H9 (cell line): ENCODE results near the gene MICAL3. TPM values are rescaled to one million over a fixed set of nuclear protein-coding genes. Genes with fewer than 3 reads are reported as not detected.

Experiments used
- DNase-seq: peaks from one replicate; pipeline ENCODE4 v3.0.0-alpha.2; 2017
- H2AFZ ChIP-seq: one replicate; pipeline ENCODE4 v1.6.1; 2013; ENCODE audit warnings: mild to moderate bottlenecking, low read length, control low read depth, moderate library complexity
- H2AK5ac ChIP-seq: 2 replicates; pipeline ENCODE4 v1.6.1; 2013; ENCODE audit warnings: low read length, control low read depth, mixed read lengths; ENCODE audit not compliant: insufficient read length
- H2BK120ac ChIP-seq: one replicate; pipeline ENCODE4 v1.6.1; 2013; ENCODE audit warnings: low read depth, mild to moderate bottlenecking, low read length, control low read depth, inconsistent platforms; ENCODE audit not compliant: poor library complexity, severe bottlenecking
- H2BK12ac ChIP-seq: 2 replicates; pipeline ENCODE4 v1.6.1; 2013; ENCODE audit warnings: low read length, control low read depth, mixed read lengths, low read depth; ENCODE audit not compliant: insufficient read length
- H2BK15ac ChIP-seq: 2 replicates; pipeline ENCODE4 v1.6.1; 2013; ENCODE audit warnings: low read depth, low read length, control low read depth
- H2BK20ac ChIP-seq: one replicate; pipeline ENCODE4 v1.6.1; 2013; ENCODE audit warnings: low read depth, mild to moderate bottlenecking, low read length, control low read depth, inconsistent platforms; ENCODE audit not compliant: poor library complexity, severe bottlenecking
- H2BK5ac ChIP-seq: 2 replicates; pipeline ENCODE4 v1.6.1; 2013; ENCODE audit warnings: low read length, control low read depth, mixed read lengths; ENCODE audit not compliant: insufficient read length
- H3K14ac ChIP-seq: 2 replicates; pipeline ENCODE4 v1.6.1; 2013; ENCODE audit warnings: low read length, control low read depth; ENCODE audit not compliant: insufficient read depth
- H3K18ac ChIP-seq: 2 replicates; pipeline ENCODE4 v1.6.1; 2013; ENCODE audit warnings: low read depth, mild to moderate bottlenecking, mixed read lengths, low read length, control low read depth; ENCODE audit not compliant: insufficient read length
- H3K23ac ChIP-seq: 2 replicates; pipeline ENCODE4 v1.6.1; 2013; ENCODE audit warnings: low read length, control low read depth, mixed read lengths, low read depth; ENCODE audit not compliant: insufficient read length
- H3K23me2 ChIP-seq: 2 replicates; pipeline ENCODE4 v1.6.1; 2013; ENCODE audit warnings: low read depth, mild to moderate bottlenecking, mixed read lengths, low read length, control low read depth; ENCODE audit not compliant: insufficient read length, poor library complexity, severe bottlenecking
- H3K27ac ChIP-seq: 2 replicates; pipeline ENCODE4 v1.5.1; 2013; ENCODE audit warnings: low read length, control low read depth, mixed read lengths, low read depth; ENCODE audit not compliant: insufficient read length
- H3K27me3 ChIP-seq: 2 replicates; pipeline ENCODE4 v1.6.1; 2013; ENCODE audit warnings: low read length, control low read depth, inconsistent platforms; ENCODE audit not compliant: insufficient read depth
- H3K4ac ChIP-seq: 2 replicates; pipeline ENCODE4 v1.6.1; 2013; ENCODE audit warnings: low read depth, mild to moderate bottlenecking, control low read depth, inconsistent platforms, low read length, moderate library complexity
- H3K4me1 ChIP-seq: 2 replicates; pipeline ENCODE4 v1.6.1; 2013; ENCODE audit warnings: low read length, control low read depth, inconsistent platforms; ENCODE audit not compliant: insufficient read depth
- H3K4me2 ChIP-seq: 2 replicates; pipeline ENCODE4 v1.6.1; 2013; ENCODE audit warnings: low read length, control low read depth, mixed read lengths; ENCODE audit not compliant: insufficient read length, insufficient read depth
- H3K56ac ChIP-seq: 2 replicates; pipeline ENCODE4 v1.6.1; 2013; ENCODE audit warnings: low read depth, mild to moderate bottlenecking, mixed read lengths, low read length, control low read depth; ENCODE audit not compliant: insufficient read length
- H3K79me1 ChIP-seq: 2 replicates; pipeline ENCODE4 v1.6.1; 2013; ENCODE audit warnings: low read depth, mild to moderate bottlenecking, moderate library complexity, low read length, control low read depth, inconsistent platforms; ENCODE audit not compliant: insufficient read depth, poor library complexity, severe bottlenecking
- H3K79me2 ChIP-seq: 2 replicates; pipeline ENCODE4 v1.6.1; 2013; ENCODE audit warnings: low read length, control low read depth, inconsistent platforms; ENCODE audit not compliant: insufficient read depth
- H3K9ac ChIP-seq: 2 replicates; pipeline ENCODE4 v1.6.1; 2013; ENCODE audit warnings: low read length, control low read depth, mixed read lengths; ENCODE audit not compliant: insufficient read length; ENCODE audit errors: extremely low read depth
- H3K9me3 ChIP-seq: one replicate; pipeline ENCODE4 v1.6.1; 2013; ENCODE audit warnings: low read depth, low read length, inconsistent platforms; ENCODE audit not compliant: control insufficient read depth
- H3T11ph ChIP-seq: one replicate; pipeline ENCODE4 v1.6.1; 2013; ENCODE audit warnings: mild to moderate bottlenecking, low read length, control low read depth, inconsistent platforms
- H4K20me1 ChIP-seq: one replicate; pipeline ENCODE4 v1.6.1; 2013; ENCODE audit not compliant: control insufficient read depth, insufficient read length, insufficient read depth
- H4K5ac ChIP-seq: 2 replicates; pipeline ENCODE4 v1.6.1; 2013; ENCODE audit warnings: low read depth, mild to moderate bottlenecking, mixed read lengths, low read length, control low read depth; ENCODE audit not compliant: insufficient read length
- H4K8ac ChIP-seq: replicated peaks from 2 replicates; pipeline ENCODE4 v1.6.1; 2013; ENCODE audit warnings: low read length, control low read depth, mixed read lengths, low read depth; ENCODE audit not compliant: insufficient read length
- H4K91ac ChIP-seq: 2 replicates; pipeline ENCODE4 v1.6.1; 2013; ENCODE audit warnings: low read depth, mild to moderate bottlenecking, moderate library complexity, mixed read lengths, low read length, control low read depth; ENCODE audit not compliant: insufficient read length
- H3K27ac Mint-ChIP-seq, 3 experiments: 2 replicates in 2 of 3; 3 replicates in 1 of 3; pipeline ENCODE4 v1.8.0; 2020 to 2021; ENCODE audit warnings: mixed read lengths in 3 of 3, mild to moderate bottlenecking in 1 of 3, moderate library complexity in 1 of 3
- H3K27me3 Mint-ChIP-seq: 2 replicates; pipeline ENCODE4 v1.8.0; 2021; ENCODE audit warnings: low read depth, mild to moderate bottlenecking, moderate library complexity, mixed read lengths
- H3K36me3 Mint-ChIP-seq, 3 experiments: 2 replicates in 2 of 3; 3 replicates in 1 of 3; pipeline ENCODE4 v1.8.0; 2020 to 2021; ENCODE audit warnings: low read depth in 3 of 3, mixed read lengths in 3 of 3; ENCODE audit not compliant: insufficient read depth in 1 of 3
- H3K4me1 Mint-ChIP-seq, 2 experiments: 2 replicates each; pipeline ENCODE4 v1.8.0; 2020; ENCODE audit warnings: mixed read lengths in 2 of 2
- H3K4me3 Mint-ChIP-seq, 2 experiments: 2 replicates in 1 of 2; 3 replicates in 1 of 2; pipeline ENCODE4 v1.8.0; 2020 to 2021; ENCODE audit warnings: mild to moderate bottlenecking in 2 of 2, mixed read lengths in 2 of 2, moderate library complexity in 1 of 2
- H3K9me3 Mint-ChIP-seq, 2 experiments: 2 replicates in 1 of 2; 3 replicates in 1 of 2; pipeline ENCODE4 v1.8.0; 2020; ENCODE audit warnings: mild to moderate bottlenecking in 2 of 2, mixed read lengths in 2 of 2, moderate library complexity in 1 of 2
- WGBS: extraction: QIAGEN DNeasy Blood & Tissue Kit; methylation state at CpG from one replicate; pipeline ENCODE4 v1.1.7; 2013; ENCODE audit warnings: missing lambda C conversion rate, low lambda C conversion rate, mixed read lengths; ENCODE audit not compliant: insufficient read length; ENCODE audit errors: extremely low coverage; 5-methylcytosine and 5-hydroxymethylcytosine counted together
- total RNA-seq: library from RNA; stranded (reverse); gene quantifications from 2 replicates; pipeline ENCODE4 v1.2.1, GENCODE V29; 2021
- TF ChIP-seq, protein P1 (sequence below): fragments of 200-600 bp; sonication (generic); conservative IDR thresholded peaks from 3 replicates; pipeline ENCODE4 v1.8.0; 2021; ENCODE audit warnings: antibody characterized with exemption, mild to moderate bottlenecking

The MICAL3 gene
- total RNA-seq, 1 experiment from 2014 or later, result 50.2 TPM

DNA sequence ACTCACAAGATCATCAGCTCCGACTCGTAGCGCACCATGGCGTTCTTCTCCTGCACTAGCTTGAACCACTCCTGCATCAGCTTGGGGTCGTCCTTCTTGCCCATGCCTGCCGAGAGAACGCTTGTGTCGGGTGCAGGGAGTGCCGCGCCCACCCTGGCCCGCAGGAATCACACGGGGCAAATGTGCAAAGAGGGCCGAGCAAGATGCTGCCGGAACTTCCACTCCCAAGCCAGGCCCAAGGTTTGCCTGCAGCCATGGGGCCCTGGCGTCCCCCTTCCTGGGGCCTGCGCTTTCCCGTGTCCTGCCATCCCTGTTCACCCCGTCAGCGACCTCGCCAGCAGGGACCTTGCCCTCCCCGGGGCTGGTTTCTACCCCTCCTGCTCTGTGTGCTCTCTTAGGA, 233.2 kb downstream of the MICAL3 start:
- TF ChIP-seq, protein P1, sequence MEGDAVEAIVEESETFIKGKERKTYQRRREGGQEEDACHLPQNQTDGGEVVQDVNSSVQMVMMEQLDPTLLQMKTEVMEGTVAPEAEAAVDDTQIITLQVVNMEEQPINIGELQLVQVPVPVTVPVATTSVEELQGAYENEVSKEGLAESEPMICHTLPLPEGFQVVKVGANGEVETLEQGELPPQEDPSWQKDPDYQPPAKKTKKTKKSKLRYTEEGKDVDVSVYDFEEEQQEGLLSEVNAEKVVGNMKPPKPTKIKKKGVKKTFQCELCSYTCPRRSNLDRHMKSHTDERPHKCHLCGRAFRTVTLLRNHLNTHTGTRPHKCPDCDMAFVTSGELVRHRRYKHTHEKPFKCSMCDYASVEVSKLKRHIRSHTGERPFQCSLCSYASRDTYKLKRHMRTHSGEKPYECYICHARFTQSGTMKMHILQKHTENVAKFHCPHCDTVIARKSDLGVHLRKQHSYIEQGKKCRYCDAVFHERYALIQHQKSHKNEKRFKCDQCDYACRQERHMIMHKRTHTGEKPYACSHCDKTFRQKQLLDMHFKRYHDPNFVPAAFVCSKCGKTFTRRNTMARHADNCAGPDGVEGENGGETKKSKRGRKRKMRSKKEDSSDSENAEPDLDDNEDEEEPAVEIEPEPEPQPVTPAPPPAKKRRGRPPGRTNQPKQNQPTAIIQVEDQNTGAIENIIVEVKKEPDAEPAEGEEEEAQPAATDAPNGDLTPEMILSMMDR, result no peak
- H3K23ac ChIP-seq, result no peak overlapping the region
- H4K91ac ChIP-seq, result no peak overlapping the region
- H3K27ac ChIP-seq, result no peak overlapping the region
- no peak overlapping the region for H2BK120ac ChIP-seq
- H2AK5ac ChIP-seq, result no peak overlapping the region
- H3K79me2 ChIP-seq, result no peaks in the 10 kb centered on the region
- H2AFZ ChIP-seq, result no peak overlapping the region
- H3K9ac ChIP-seq, result no peak overlapping the region
- H4K8ac ChIP-seq, result no peak overlapping the region
- no CpG with 5 or more reads among the region's 21 CpGs for WGBS
- H3K4me2 ChIP-seq, result no peak overlapping the region
- Mint-ChIP-seq H3K27ac (no peak overlapping the region; a peak in 1 of 7 replicates), H3K9me3 (no peaks in the 10 kb centered on the region), H3K27me3 (no peaks in the 10 kb centered on the region), H3K4me3 (no peak overlapping the region), H3K36me3 (peaks cover 0 to 4% (median 0%) of the 10 kb centered on the region in 3 experiments; a peak in 4 of 7 replicates), H3K4me1 (peaks cover 11% of the 10 kb centered on the region in 2 experiments)
- no peak overlapping the region for H2BK5ac ChIP-seq
- H3K56ac ChIP-seq, result no peak overlapping the region
- no peak overlapping the region for H2BK15ac ChIP-seq
- no peak overlapping the region for H3K4ac ChIP-seq
- no peaks in the 10 kb centered on the region for H3K9me3 ChIP-seq
- no peaks in the 10 kb centered on the region for H3K27me3 ChIP-seq
- H2BK12ac ChIP-seq, result no peak overlapping the region
- no peak overlapping the region for H3K14ac ChIP-seq
- H2BK20ac ChIP-seq, result no peak overlapping the region
- H3T11ph ChIP-seq, result no peak overlapping the region
- DNase-seq, result no peak
- H3K18ac ChIP-seq, result no peak overlapping the region
- no peaks in the 10 kb centered on the region for H4K20me1 ChIP-seq
- H4K5ac ChIP-seq, result no peak overlapping the region
- H3K4me1 ChIP-seq, result no peaks in the 10 kb centered on the region
- H3K23me2 ChIP-seq, result no peaks in the 10 kb centered on the region
- H3K79me1 ChIP-seq, result no peaks in the 10 kb centered on the region
